ENCODE results near the gene KDM5C. TPM values are rescaled to one million over a fixed set of nuclear protein-coding genes. Genes with fewer than 3 reads are reported as not detected.

The KDM5C gene
- total and polyA plus RNA-seq, 2 experiments from 2014 or later = 83.0 to 185 TPM

DNA sequence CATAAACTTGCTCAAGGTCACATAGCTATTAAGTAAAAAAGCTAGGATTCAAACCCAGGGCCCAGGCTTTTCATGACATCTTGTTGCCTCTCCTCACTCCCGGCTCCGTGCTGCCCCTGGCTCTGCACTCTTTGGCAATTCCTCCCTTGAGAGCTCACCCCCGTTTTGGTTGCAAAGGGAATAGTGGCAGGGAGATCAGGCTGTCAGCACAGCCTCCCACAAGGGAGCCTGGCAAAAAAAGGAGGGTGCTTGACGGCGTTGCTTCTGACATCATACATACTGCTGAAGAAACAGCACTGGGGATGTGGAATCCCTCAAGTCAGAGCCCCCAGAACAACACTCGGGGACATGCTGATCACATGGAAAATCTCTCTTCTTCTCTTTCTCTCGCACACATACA, 35.8 kb upstream of the KDM5C start:
- no peaks in the 10 kb centered on the region for H3K9me3 ChIP-seq (ENCODE audit: low read depth)
- no peaks in the 10 kb centered on the region for H3K4me1 ChIP-seq (ENCODE audit: low read depth)
- no peaks in the 10 kb centered on the region for H3K36me3 ChIP-seq
- no peaks in the 10 kb centered on the region for H3K27me3 ChIP-seq
- H3K4me3 ChIP-seq = no peak overlapping the region
- no peak for DNase-seq (ENCODE audit: low read depth in 1 of 2, low spot score in 1 of 2)
- TF ChIP-seq, protein P1, sequence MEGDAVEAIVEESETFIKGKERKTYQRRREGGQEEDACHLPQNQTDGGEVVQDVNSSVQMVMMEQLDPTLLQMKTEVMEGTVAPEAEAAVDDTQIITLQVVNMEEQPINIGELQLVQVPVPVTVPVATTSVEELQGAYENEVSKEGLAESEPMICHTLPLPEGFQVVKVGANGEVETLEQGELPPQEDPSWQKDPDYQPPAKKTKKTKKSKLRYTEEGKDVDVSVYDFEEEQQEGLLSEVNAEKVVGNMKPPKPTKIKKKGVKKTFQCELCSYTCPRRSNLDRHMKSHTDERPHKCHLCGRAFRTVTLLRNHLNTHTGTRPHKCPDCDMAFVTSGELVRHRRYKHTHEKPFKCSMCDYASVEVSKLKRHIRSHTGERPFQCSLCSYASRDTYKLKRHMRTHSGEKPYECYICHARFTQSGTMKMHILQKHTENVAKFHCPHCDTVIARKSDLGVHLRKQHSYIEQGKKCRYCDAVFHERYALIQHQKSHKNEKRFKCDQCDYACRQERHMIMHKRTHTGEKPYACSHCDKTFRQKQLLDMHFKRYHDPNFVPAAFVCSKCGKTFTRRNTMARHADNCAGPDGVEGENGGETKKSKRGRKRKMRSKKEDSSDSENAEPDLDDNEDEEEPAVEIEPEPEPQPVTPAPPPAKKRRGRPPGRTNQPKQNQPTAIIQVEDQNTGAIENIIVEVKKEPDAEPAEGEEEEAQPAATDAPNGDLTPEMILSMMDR (IDR thresholded peaks at IDR 0.05; ENCODE audit: low read depth, low read length) = no peak
- H3K27ac ChIP-seq = no peak overlapping the region

DNA sequence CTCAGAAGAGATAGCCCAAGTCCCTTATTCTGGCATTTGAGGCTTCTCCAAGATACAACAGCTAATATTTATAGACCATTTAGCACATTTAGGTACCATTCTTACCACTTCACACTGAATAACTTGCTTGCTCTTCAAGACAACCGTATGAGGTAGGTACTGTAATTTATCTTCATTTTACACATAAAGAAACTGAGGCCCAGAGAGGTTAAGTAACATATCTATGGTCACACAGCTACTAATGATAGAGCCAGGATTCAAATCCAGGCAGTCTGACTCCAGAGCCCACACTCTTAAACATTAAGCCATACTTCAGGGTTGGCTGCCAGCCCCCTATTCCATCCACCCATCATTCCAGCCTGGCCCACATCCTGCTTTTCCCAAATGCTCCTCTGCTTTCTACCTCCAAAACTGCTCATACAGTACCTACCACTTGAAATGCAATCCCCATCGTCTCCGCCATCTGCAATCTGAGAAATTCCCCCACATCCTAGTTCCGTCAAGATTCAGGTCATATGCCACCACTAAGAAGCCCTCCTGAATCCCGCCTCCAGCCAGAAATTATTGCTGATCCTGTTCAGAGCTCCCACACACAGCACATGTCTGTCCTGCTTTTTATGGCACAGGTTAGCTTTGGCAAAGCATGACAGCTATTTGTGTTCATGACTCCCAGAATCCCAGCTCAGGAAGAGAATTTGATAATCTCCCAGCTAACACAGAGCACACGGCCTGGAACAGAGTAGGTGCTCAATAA, 32.8 kb upstream of the KDM5C start:
- TF ChIP-seq, protein P1 (IDR thresholded peaks at IDR 0.05; ENCODE audit: low read depth, low read length) = no peak
- H3K4me1 ChIP-seq (ENCODE audit: low read depth) = no peaks in the 10 kb centered on the region
- H3K27ac ChIP-seq = no peak overlapping the region
- H3K27me3 ChIP-seq = no peaks in the 10 kb centered on the region
- H3K4me3 ChIP-seq = no peak overlapping the region
- DNase-seq (ENCODE audit: low read depth in 1 of 2, low spot score in 1 of 2) = no peak
- no peaks in the 10 kb centered on the region for H3K36me3 ChIP-seq
- H3K9me3 ChIP-seq (ENCODE audit: low read depth) = no peaks in the 10 kb centered on the region

DNA sequence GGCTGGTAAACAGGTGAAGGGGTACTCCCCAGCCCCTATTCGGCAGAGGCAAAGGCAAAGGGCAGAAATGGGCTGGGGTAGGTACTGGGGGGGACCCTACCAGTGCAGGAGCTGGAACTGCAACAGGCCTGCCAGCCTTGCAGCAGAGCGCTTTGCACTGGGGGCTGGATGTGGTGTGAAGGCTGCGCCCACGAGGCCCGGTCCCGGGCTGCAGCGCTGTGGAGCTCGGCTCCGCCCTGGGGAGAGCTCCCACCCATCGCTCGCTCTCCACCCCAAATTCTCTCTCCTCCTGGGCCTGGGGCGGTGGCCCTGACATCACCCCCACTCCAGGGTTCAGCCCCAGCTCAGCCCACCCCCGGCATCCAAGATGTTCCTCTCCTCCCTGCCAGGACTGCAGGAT, 32.2 kb upstream of the KDM5C start:
- DNase-seq (ENCODE audit: low read depth in 1 of 2, low spot score in 1 of 2) = no peak
- H3K4me3 ChIP-seq = no peak overlapping the region
- no peaks in the 10 kb centered on the region for H3K4me1 ChIP-seq (ENCODE audit: low read depth)
- H3K27ac ChIP-seq = no peak overlapping the region
- no peaks in the 10 kb centered on the region for H3K9me3 ChIP-seq (ENCODE audit: low read depth)
- H3K36me3 ChIP-seq = no peaks in the 10 kb centered on the region
- H3K27me3 ChIP-seq = no peaks in the 10 kb centered on the region
- TF ChIP-seq, protein P1 (IDR thresholded peaks at IDR 0.05; ENCODE audit: low read depth, low read length) = no peak

DNA sequence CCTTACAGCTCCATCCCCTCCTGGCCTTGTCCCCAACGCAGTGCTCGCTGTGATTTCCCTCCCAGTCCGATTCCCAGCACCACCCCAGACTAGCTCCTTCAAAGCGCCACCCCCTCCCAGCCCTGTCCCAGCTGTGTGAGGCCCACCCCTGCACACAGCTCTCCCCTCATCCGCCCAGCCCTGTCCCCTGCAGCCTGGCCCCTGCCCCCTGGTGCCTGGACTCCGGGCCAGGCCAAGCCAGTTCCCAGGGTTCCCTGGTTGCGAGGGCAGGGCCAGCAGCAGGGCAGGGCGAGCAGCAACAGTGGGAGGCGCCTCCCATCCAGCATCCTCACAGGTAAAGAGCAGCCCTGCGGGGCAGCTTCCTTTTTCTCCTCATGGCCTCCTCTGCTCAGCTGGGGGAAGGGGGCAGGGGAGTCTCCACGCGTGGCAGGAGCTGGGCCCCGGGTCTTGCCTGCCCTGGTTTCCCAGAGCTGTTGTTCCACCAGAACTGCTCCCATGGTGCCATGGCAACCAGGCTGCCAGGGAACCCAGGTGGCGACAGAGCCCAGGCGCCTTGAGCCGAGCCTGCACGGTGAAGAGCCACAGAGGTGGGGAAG, 31.5 kb upstream of the KDM5C start:
- no peak for DNase-seq (ENCODE audit: low read depth in 1 of 2, low spot score in 1 of 2)
- no peak overlapping the region for H3K27ac ChIP-seq
- no peaks in the 10 kb centered on the region for H3K9me3 ChIP-seq (ENCODE audit: low read depth)
- no peaks in the 10 kb centered on the region for H3K27me3 ChIP-seq
- TF ChIP-seq, protein P1 (IDR thresholded peaks at IDR 0.05; ENCODE audit: low read depth, low read length) = no peak
- no peaks in the 10 kb centered on the region for H3K4me1 ChIP-seq (ENCODE audit: low read depth)
- H3K4me3 ChIP-seq = no peak overlapping the region
- no peaks in the 10 kb centered on the region for H3K36me3 ChIP-seq

DNA sequence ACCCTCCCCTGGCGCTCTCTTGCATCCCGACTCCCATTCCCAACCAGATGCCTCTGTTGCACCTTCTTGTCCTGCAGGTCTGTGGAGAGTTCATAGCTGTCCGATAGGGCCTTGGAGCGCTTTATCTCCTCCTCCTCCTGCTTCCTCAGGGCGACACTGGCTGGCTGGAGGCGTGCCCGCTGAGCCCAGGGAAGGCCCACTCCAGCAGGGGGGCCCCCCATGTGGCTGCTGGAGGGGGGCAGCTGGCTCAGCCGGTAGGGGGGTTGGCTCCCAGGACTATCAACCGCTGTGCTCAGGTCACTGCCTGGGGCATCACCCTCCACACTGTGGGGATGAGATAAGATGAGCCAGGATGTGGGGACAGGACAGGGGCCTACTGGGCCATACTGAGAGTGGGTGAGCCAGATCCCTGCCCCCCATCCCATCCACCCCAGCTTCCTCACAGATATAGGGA, 30.8 kb upstream of the KDM5C start:
- TF ChIP-seq, protein P1 (IDR thresholded peaks at IDR 0.05; ENCODE audit: low read depth, low read length) = no peak
- Histone ChIP-seq H3K4me3 (no peak overlapping the region), H3K9me3 (ENCODE audit: low read depth) (no peaks in the 10 kb centered on the region), H3K4me1 (ENCODE audit: low read depth) (no peaks in the 10 kb centered on the region), H3K27ac (no peak overlapping the region), H3K27me3 (no peaks in the 10 kb centered on the region), H3K36me3 (no peaks in the 10 kb centered on the region)
- DNase-seq (ENCODE audit: low read depth in 1 of 2, low spot score in 1 of 2) = no peak

Measured in cardiac muscle cell (in vitro differentiated cells and primary cell).